PC-9 (cell line): ENCODE measurements around the gene MYO6. TPM values are rescaled to one million over a fixed set of nuclear protein-coding genes. Genes with fewer than 3 reads are reported as not detected.

Source experiments
- BruUV-seq: library from RNA; stranded (reverse); fragments of 400-500 nt; replicated peaks from 2 replicates; lab custom pipeline; 2021; lab: Mats Ljungman, UMichigan
- CTCF ChIA-PET: fragments of 300-600 bp; sonication (Branson Sonifier 250); formaldehyde crosslinking; loops from one replicate; lab custom pipeline; 2022; ENCODE audit warnings: antibody characterized with exemption; lab: Charles Lee
- POLR2A ChIA-PET: fragments of 300-600 bp; sonication (Branson Sonifier 250); formaldehyde crosslinking; loops from one replicate; lab custom pipeline; 2022; ENCODE audit warnings: antibody characterized with exemption; ENCODE audit not compliant: unreplicated experiment; lab: Charles Lee
- DNase-seq, 2 experiments: peaks; one replicate each; pipeline versions ENCODE4 v3.0.0 to v3.0.0-alpha.2; 2015 to 2022; ENCODE audit warnings: mixed read lengths in 1 of 2
- H2AFZ ChIP-seq: fragments of 200-600 bp; sonication (generic); 2 replicates; pipeline ENCODE4 v1.8.1; 2017; ENCODE audit warnings: antibody characterized with exemption
- H3F3A ChIP-seq: fragments of 200-600 bp; sonication (generic); 2 replicates; pipeline ENCODE4 v1.8.1; 2017; ENCODE audit warnings: antibody characterized with exemption, mild to moderate bottlenecking, low read depth; ENCODE audit not compliant: insufficient read depth
- H3K27ac ChIP-seq: fragments of 200-600 bp; sonication (generic); 2 replicates; pipeline ENCODE4 v1.6.1; 2016; ENCODE audit warnings: mixed run types
- H3K27me3 ChIP-seq: fragments of 200-600 bp; sonication (generic); 2 replicates; pipeline ENCODE4 v1.6.1; 2016; ENCODE audit warnings: low read depth, mixed run types; ENCODE audit not compliant: insufficient read depth
- H3K36me3 ChIP-seq: fragments of 200-600 bp; sonication (generic); 2 replicates; pipeline ENCODE4 v1.6.1; 2016; ENCODE audit warnings: low read depth, mixed run types
- H3K4me1 ChIP-seq: fragments of 200-600 bp; sonication (generic); replicated peaks from 2 replicates; pipeline ENCODE4 v1.6.1; 2016; ENCODE audit warnings: mixed run types; ENCODE audit not compliant: insufficient read depth
- H3K4me2 ChIP-seq: fragments of 200-600 bp; sonication (generic); 2 replicates; pipeline ENCODE4 v1.6.1; 2017; ENCODE audit warnings: mixed run types
- H3K4me3 ChIP-seq: fragments of 200-600 bp; sonication (generic); 2 replicates; pipeline ENCODE4 v1.6.1; 2016; ENCODE audit warnings: mixed run types
- H3K79me2 ChIP-seq: fragments of 200-600 bp; sonication (generic); 2 replicates; pipeline ENCODE4 v1.6.1; 2017; ENCODE audit warnings: low read depth, mixed run types
- H3K9me2 ChIP-seq: fragments of 200-600 bp; sonication (generic); 2 replicates; pipeline ENCODE4 v1.8.1; 2017; ENCODE audit warnings: mild to moderate bottlenecking; ENCODE audit not compliant: insufficient read depth
- H3K9me3 ChIP-seq: fragments of 200-600 bp; sonication (generic); 2 replicates; pipeline ENCODE4 v1.8.1; 2016; ENCODE audit warnings: low read depth; ENCODE audit not compliant: insufficient read depth
- H4K20me1 ChIP-seq: fragments of 200-600 bp; sonication (generic); 2 replicates; pipeline ENCODE4 v1.8.1; 2017; ENCODE audit not compliant: insufficient read depth
- EZH2 ChIP-seq: fragments of 200-600 bp; sonication (generic); IDR thresholded peaks from 2 replicates; pipeline ENCODE4 v1.8.0; 2017; ENCODE audit warnings: antibody characterized with exemption, low read depth
- intact Hi-C: fragments of 100-400 bp; cut with micrococcal nuclease; formaldehyde crosslinking; loops from one replicate; pipeline ENCODE4 v1.10.0; 2022; ENCODE audit not compliant: unreplicated experiment
- total RNA-seq: library from RNA; stranded (reverse); gene quantifications from 2 replicates; pipeline ENCODE4 v1.2.3, GENCODE V29; 2021
- TF ChIP-seq, protein P1 (sequence below): fragments of 200-600 bp; sonication (generic); conservative IDR thresholded peaks from 2 replicates; pipeline ENCODE4 v1.6.1; 2017; ENCODE audit warnings: mixed run types, antibody characterized with exemption, mild to moderate bottlenecking, moderate library complexity

The MYO6 gene
- total RNA-seq, 1 experiment from 2014 or later = 93.0 TPM

DNA sequence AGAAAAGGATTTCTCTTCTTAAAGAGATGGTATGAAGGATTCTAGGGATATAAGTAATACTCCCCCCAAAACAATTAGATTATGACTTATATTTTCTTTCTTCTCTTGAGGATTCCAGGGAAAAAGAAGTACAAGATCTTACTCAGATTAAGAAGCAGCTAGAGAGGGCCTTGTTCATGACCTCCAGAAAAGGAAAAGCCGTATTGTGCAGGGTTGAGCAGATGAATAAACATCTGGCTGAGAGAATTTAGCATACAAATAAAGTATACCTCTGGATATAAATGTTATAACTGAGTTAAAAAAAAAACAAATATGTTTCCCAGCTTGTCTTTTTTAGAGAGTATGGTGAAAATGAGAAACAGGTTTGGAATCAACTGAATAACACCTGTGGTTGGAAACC lies 11.3 kb downstream of the MYO6 start:
- H3F3A ChIP-seq = peaks cover 4% of the 10 kb centered on the region; the same call in 1 of the 2 replicates
- H4K20me1 ChIP-seq = peaks cover 13% of the 10 kb centered on the region
- no peak overlapping the region for H3K4me3 ChIP-seq
- H3K36me3 ChIP-seq = peaks cover 18% of the 10 kb centered on the region
- H3K4me2 ChIP-seq = no peak overlapping the region
- no peak overlapping the region for H3K27ac ChIP-seq
- H3K79me2 ChIP-seq = peaks cover 94% of the 10 kb centered on the region
- no peaks in the 10 kb centered on the region for H3K27me3 ChIP-seq
- TF ChIP-seq, protein P1, sequence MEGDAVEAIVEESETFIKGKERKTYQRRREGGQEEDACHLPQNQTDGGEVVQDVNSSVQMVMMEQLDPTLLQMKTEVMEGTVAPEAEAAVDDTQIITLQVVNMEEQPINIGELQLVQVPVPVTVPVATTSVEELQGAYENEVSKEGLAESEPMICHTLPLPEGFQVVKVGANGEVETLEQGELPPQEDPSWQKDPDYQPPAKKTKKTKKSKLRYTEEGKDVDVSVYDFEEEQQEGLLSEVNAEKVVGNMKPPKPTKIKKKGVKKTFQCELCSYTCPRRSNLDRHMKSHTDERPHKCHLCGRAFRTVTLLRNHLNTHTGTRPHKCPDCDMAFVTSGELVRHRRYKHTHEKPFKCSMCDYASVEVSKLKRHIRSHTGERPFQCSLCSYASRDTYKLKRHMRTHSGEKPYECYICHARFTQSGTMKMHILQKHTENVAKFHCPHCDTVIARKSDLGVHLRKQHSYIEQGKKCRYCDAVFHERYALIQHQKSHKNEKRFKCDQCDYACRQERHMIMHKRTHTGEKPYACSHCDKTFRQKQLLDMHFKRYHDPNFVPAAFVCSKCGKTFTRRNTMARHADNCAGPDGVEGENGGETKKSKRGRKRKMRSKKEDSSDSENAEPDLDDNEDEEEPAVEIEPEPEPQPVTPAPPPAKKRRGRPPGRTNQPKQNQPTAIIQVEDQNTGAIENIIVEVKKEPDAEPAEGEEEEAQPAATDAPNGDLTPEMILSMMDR = no peak
- TF ChIP-seq EZH2 = no peak
- no peaks in the 10 kb centered on the region for H3K9me2 ChIP-seq
- H3K9me3 ChIP-seq = peaks cover 5% of the 10 kb centered on the region; the same call in 1 of the 2 replicates
- POLR2A ChIA-PET = no interaction called here
- no peak overlapping the region for H2AFZ ChIP-seq
- H3K4me1 ChIP-seq = no peaks in the 10 kb centered on the region
- no peak for DNase-seq
- CTCF ChIA-PET = no interaction called here
- BruUV-seq = no TSS peak
- intact Hi-C loops = no loop called here

DNA sequence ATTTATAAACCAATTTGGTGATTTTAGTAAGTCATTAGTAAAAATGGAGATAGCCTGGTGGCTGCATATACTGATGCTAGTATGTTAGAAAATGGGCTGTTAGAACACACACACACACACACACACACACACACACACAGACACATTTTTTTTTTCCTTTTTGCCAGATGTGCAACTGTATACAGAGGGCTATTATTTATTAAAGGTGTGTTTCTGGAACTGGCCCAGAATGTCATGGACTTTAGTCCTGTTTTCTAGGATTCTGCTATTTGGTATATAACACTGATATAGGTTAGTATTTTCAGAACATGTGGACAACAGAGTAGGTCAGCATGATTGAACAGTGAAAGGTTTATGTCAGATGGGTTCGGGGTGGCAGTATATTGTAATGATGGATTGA lies 12.4 kb downstream of the MYO6 start:
- peaks cover 90% of the 10 kb centered on the region for H3K79me2 ChIP-seq
- POLR2A ChIA-PET = no interaction called here
- no peak overlapping the region for H3K4me3 ChIP-seq

DNA sequence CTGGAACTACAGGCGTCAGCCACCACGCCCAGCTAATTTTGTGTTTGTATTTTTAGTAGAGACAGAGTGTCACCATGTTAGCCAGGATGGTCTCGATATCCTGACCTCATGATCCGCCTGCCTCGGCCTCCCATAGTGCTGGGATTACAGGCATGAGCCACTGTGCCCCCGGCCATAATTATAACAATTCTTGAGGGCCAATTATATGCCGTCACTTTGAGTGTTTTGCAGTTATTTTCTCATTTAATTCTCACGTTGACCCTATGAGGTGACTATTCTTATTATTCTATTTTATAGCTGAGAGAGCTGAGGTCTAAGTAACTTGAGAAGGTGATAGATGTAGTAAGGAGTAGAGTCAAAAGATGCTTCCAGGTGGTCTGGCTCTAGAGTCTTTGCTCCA lies 13.0 kb downstream of the MYO6 start:
- ChIA-PET POLR2A (no interaction called here), CTCF (no interaction called here)
- Histone ChIP-seq H3F3A (peaks cover 4% of the 10 kb centered on the region; the same call in 1 of the 2 replicates), H4K20me1 (peaks cover 13% of the 10 kb centered on the region), H3K9me2 (no peaks in the 10 kb centered on the region), H2AFZ (no peak overlapping the region), H3K4me3 (no peak overlapping the region), H3K36me3 (peaks cover 11% of the 10 kb centered on the region; the same call in 1 of the 2 replicates), H3K9me3 (no peaks in the 10 kb centered on the region), H3K4me2 (no peak overlapping the region), H3K27me3 (no peaks in the 10 kb centered on the region), H3K4me1 (no peaks in the 10 kb centered on the region), H3K79me2 (peaks cover 90% of the 10 kb centered on the region), H3K27ac (no peak overlapping the region)
- no peak for DNase-seq
- intact Hi-C loops = no loop called here
- BruUV-seq = no TSS peak
- TF ChIP-seq EZH2 = no peak
- TF ChIP-seq, protein P1 = no peak

More for the DNA sequence above, 12.4 kb downstream of the MYO6 start:
- Histone ChIP-seq H3K27me3 (no peaks in the 10 kb centered on the region), H3F3A (peaks cover 4% of the 10 kb centered on the region; the same call in 1 of the 2 replicates), H3K4me1 (no peaks in the 10 kb centered on the region), H3K36me3 (peaks cover 11% of the 10 kb centered on the region; the same call in 1 of the 2 replicates), H3K4me2 (no peak overlapping the region), H2AFZ (no peak overlapping the region), H3K9me3 (no peaks in the 10 kb centered on the region), H4K20me1 (peaks cover 13% of the 10 kb centered on the region), H3K9me2 (no peaks in the 10 kb centered on the region), H3K27ac (no peak overlapping the region)
- intact Hi-C loops = no loop called here
- CTCF ChIA-PET = no interaction called here
- BruUV-seq = no TSS peak
- no peak for DNase-seq
- no peak for TF ChIP-seq EZH2
- TF ChIP-seq, protein P1 = no peak
